GM12878 (cell line): ENCODE data around the gene FANCC. TPM values are rescaled to one million over a fixed set of nuclear protein-coding genes. Genes with fewer than 3 reads are reported as not detected.

Experiments used
- ATAC-seq: fragments of 200-7000 bp; cut with Tn5 transposase; 3 replicates; pipeline ENCODE4 v1.9.1; 2020; ENCODE audit warnings: mild to moderate bottlenecking, moderate library complexity
- BruUV-seq: library from RNA; stranded (reverse); fragments of 400-500 nt; replicated peaks from 2 replicates; lab custom pipeline; 2021; lab: Mats Ljungman, UMichigan
- CTCF ChIA-PET: fragments of 300-600 bp; sonication (Branson Sonifier 250); formaldehyde crosslinking; extraction: SDS; loops from one replicate; lab custom pipeline; 2021; ENCODE audit warnings: inconsistent platforms; lab: Yijun Ruan, JAX
- POLR2A ChIA-PET: fragments of 350-600 bp; formaldehyde crosslinking; extraction: SDS; loops from one replicate; lab custom pipeline; 2021; ENCODE audit warnings: inconsistent platforms; lab: Charles Lee
- RAD21 ChIA-PET: fragments of 300-600 bp; sonication (Branson Sonifier 250); formaldehyde crosslinking; loops from one replicate; lab custom pipeline; 2023; ENCODE audit warnings: antibody characterized with exemption; ENCODE audit not compliant: unreplicated experiment; lab: Charles Lee
- SMC1A ChIA-PET: fragments of 300-600 bp; sonication (Branson Sonifier 250); formaldehyde crosslinking; loops from one replicate; lab custom pipeline; 2023; ENCODE audit not compliant: unreplicated experiment, uncharacterized antibody; lab: Charles Lee
- DNase-seq: peaks from one replicate; pipeline ENCODE4 v3.0.0-alpha.2; 2011; ENCODE audit warnings: low read depth, low spot score
- FAIRE-seq: peaks from 3 replicates; lab custom pipeline; 2011; peaks lifted over from hg19 to GRCh38; lab: Jason Lieb, UNC
- H2AFZ ChIP-seq: 2 replicates; pipeline ENCODE4 v1.6.0; 2011; ENCODE audit warnings: low read depth, low read length, control low read depth; ENCODE audit not compliant: control insufficient read depth
- H3K27ac ChIP-seq: 2 replicates; pipeline ENCODE4 v1.5.1; 2011; ENCODE audit warnings: control low read depth; ENCODE audit not compliant: control insufficient read depth, insufficient read depth
- H3K27me3 ChIP-seq, 2 experiments: replicated peaks in 1 of 2; 2 replicates each; pipeline versions ENCODE4 v1.6.0 to v1.6.1; 2011; ENCODE audit warnings: low read length in 1 of 2; ENCODE audit not compliant: control insufficient read depth in 2 of 2, insufficient read depth in 2 of 2
- H3K36me3 ChIP-seq, 2 experiments: 2 replicates each; pipeline ENCODE4 v1.5.1; 2011; ENCODE audit warnings: low read length in 1 of 2; ENCODE audit not compliant: control insufficient read depth in 2 of 2, insufficient read depth in 2 of 2
- H3K4me1 ChIP-seq: 2 replicates; pipeline ENCODE4 v1.6.1; 2011; ENCODE audit warnings: mild to moderate bottlenecking, low read length, moderate library complexity, mixed read lengths; ENCODE audit not compliant: control insufficient read depth, insufficient read depth
- H3K4me2 ChIP-seq: 2 replicates; pipeline ENCODE4 v1.6.0; 2011; ENCODE audit warnings: control low read depth; ENCODE audit not compliant: control insufficient read depth, insufficient read depth
- H3K4me3 ChIP-seq: fragments of 200-600 bp; sonication (generic); 2 replicates; pipeline ENCODE4 v1.5.1; 2016
- H3K79me2 ChIP-seq: 2 replicates; pipeline ENCODE4 v1.6.0; 2011; ENCODE audit warnings: low read length; ENCODE audit not compliant: control insufficient read depth, insufficient read depth
- H3K9ac ChIP-seq: 2 replicates; pipeline ENCODE4 v1.8.0; 2011; ENCODE audit warnings: low read length, control low read depth, mixed read lengths; ENCODE audit not compliant: control insufficient read depth, insufficient read depth
- H3K9me3 ChIP-seq: replicated peaks from 3 replicates; pipeline ENCODE4 v1.5.1; 2011; ENCODE audit warnings: mild to moderate bottlenecking, low read length; ENCODE audit not compliant: control insufficient read depth, insufficient read depth
- H4K20me1 ChIP-seq: 2 replicates; pipeline ENCODE4 v1.6.0; 2011; ENCODE audit not compliant: control insufficient read depth, insufficient read depth
- BCL3 ChIP-seq: IDR thresholded peaks from 2 replicates; pipeline ENCODE4 v1.6.1; 2011; ENCODE audit warnings: borderline replicate concordance, low read depth, mild to moderate bottlenecking, moderate library complexity, low read length; ENCODE audit not compliant: insufficient read depth, poor library complexity, severe bottlenecking
- CEBPB ChIP-seq, 2 experiments: fragments of 150-350 bp in 1 of 2; IDR thresholded peaks; 2 replicates each; pipeline ENCODE4 v1.6.1; 2012 to 2014; ENCODE audit warnings: low read depth in 2 of 2, low read length in 2 of 2, borderline replicate concordance in 1 of 2, inconsistent platforms in 1 of 2
- CHD4 ChIP-seq: fragments of 200-600 bp; sonication (generic); IDR thresholded peaks from 2 replicates; pipeline ENCODE4 v1.6.1; 2016; ENCODE audit warnings: mild to moderate bottlenecking
- E4F1 ChIP-seq: fragments of 450-650 bp; IDR thresholded peaks from 2 replicates; pipeline ENCODE4 v1.6.1; 2018; ENCODE audit warnings: borderline replicate concordance, mild to moderate bottlenecking; ENCODE audit not compliant: partially characterized antibody
- HCFC1 ChIP-seq: fragments of 150-350 bp; IDR thresholded peaks from 2 replicates; pipeline ENCODE4 v1.6.1; 2014; ENCODE audit warnings: low read length
- HDAC6 ChIP-seq: fragments of 200-600 bp; sonication (generic); IDR thresholded peaks from one replicate; pipeline ENCODE4 v1.8.0; 2017; ENCODE audit warnings: antibody characterized with exemption; ENCODE audit not compliant: unreplicated experiment
- MEF2A ChIP-seq: IDR thresholded peaks from 2 replicates; pipeline ENCODE4 v1.6.1; 2011; ENCODE audit warnings: low read depth, mild to moderate bottlenecking, low read length, moderate library complexity; ENCODE audit not compliant: insufficient read depth
- PAX5 ChIP-seq: IDR thresholded peaks from 2 replicates; pipeline ENCODE4 v1.6.1; 2011; ENCODE audit warnings: low read depth, low read length, borderline replicate concordance
- PAX8 ChIP-seq: fragments of 450-650 bp; IDR thresholded peaks from 2 replicates; pipeline ENCODE4 v1.6.1; 2017; ENCODE audit warnings: mild to moderate bottlenecking, moderate library complexity
- PKNOX1 ChIP-seq: fragments of 450-650 bp; IDR thresholded peaks from 2 replicates; pipeline ENCODE4 v1.6.1; 2016; ENCODE audit warnings: mild to moderate bottlenecking
- RCOR1 ChIP-seq: conservative IDR thresholded peaks from 2 replicates; pipeline ENCODE4 v1.6.1; 2012; ENCODE audit warnings: low read depth, low read length, improper control_type of control experiment
- SMAD1 ChIP-seq: fragments of 450-650 bp; IDR thresholded peaks from 2 replicates; pipeline ENCODE4 v1.6.1; 2018; ENCODE audit warnings: mild to moderate bottlenecking, low read depth; ENCODE audit not compliant: partially characterized antibody
- SP1 ChIP-seq: IDR thresholded peaks from one replicate; pipeline ENCODE4 v1.6.1; 2011; ENCODE audit warnings: low read depth, low read length
- SUZ12 ChIP-seq: fragments of 200-600 bp; sonication (generic); IDR thresholded peaks from one replicate; pipeline ENCODE4 v1.6.1; 2018; ENCODE audit warnings: antibody characterized with exemption, mild to moderate bottlenecking; ENCODE audit not compliant: unreplicated experiment
- USF2 ChIP-seq: IDR thresholded peaks from 2 replicates; pipeline ENCODE4 v1.6.1; 2011; ENCODE audit warnings: low read depth, low read length, improper control_type of control experiment, borderline replicate concordance
- ZNF622 ChIP-seq: fragments of 450-650 bp; IDR thresholded peaks from 2 replicates; pipeline ENCODE4 v1.6.1; 2017; ENCODE audit warnings: mild to moderate bottlenecking, inconsistent platforms
- WGBS: methylation state at CpG from one replicate; pipeline ENCODE4 v1.1.6; 2016; ENCODE audit warnings: low lambda C conversion rate; ENCODE audit not compliant: insufficient replicate concordance, insufficient coverage; ENCODE audit errors: missing lambda C conversion rate; 5-methylcytosine and 5-hydroxymethylcytosine counted together
- in situ Hi-C: fragments of 300-500 bp; cut with MboI; formaldehyde crosslinking; loops from 9 replicates; pipeline ENCODE4 v1.14.3; 2018; ENCODE audit warnings: mixed read lengths
- intact Hi-C: fragments of 100-400 bp; cut with micrococcal nuclease; formaldehyde crosslinking; loops from one replicate; pipeline ENCODE4 v1.14.2; 2022; ENCODE audit not compliant: unreplicated experiment
- polyA plus RNA-seq, 11 experiments: library from polyadenylated mRNA; depleted of rRNA in 4 of 11; unstranded in 6 of 11; stranded (reverse) in 5 of 11; fragments of >200 nt; fragmentation: Nextera tagmentation in 4 of 11; fragmentation: Illumina TruSeq in 1 of 11; extraction: Ambion mirVana in 4 of 11; extraction: Trizol in 1 of 11; gene quantifications; 1 replicate in 1 of 11; 2 replicates in 10 of 11; pipeline versions ENCODE4 v1.2.1 to v1.2.3, GENCODE V29; 2011 to 2016; ENCODE audit warnings: inconsistent platforms in 2 of 11, missing spikeins in 2 of 11, low read depth in 1 of 11
- total RNA-seq, 4 experiments: library from RNA; depleted of rRNA in 3 of 4; stranded (reverse); fragments of >200 nt in 3 of 4; fragmentation: Illumina TruSeq in 1 of 4; extraction: Trizol in 1 of 4; gene quantifications; 2 replicates each; pipeline versions ENCODE4 v1.2.1 to v1.2.3, GENCODE V29; 2013 to 2021

The FANCC gene
- total and polyA plus RNA-seq, 10 of the 15 experiments (the other 5 are each of a cell fraction or from before 2014, with no cell fraction given), result 1.2 to 16.8 (median 10.5) TPM

GRCh38 chr9:95201206-95201605 lies 116.3 kb downstream of the FANCC start:
- Histone ChIP-seq H3K27ac (no peak overlapping the region), H3K4me3 (no peak overlapping the region), H3K79me2 (no peaks in the 10 kb centered on the region), H3K4me2 (no peak overlapping the region), H3K27me3 (no peaks in the 10 kb centered on the region), H2AFZ (no peak overlapping the region), H3K9me3 (no peaks in the 10 kb centered on the region), H4K20me1 (no peaks in the 10 kb centered on the region), H3K4me1 (no peaks in the 10 kb centered on the region), H3K36me3 (no peaks in the 10 kb centered on the region), H3K9ac (no peak overlapping the region)
- no peak for FAIRE-seq
- 99% methylated on average over 4 of the region's 4 CpGs for WGBS
- TF ChIP-seq RCOR1 (no peak), MEF2A (no peak), BCL3 (no peak), SP1 (no peak), E4F1 (no peak), SMAD1 (no peak), PKNOX1 (no peak), CEBPB (IDR thresholded peaks at IDR 0.05; ENCODE audit: borderline replicate concordance in 1 of 2, low read depth in 2 of 2, low read length in 2 of 2) (no peak), HCFC1 (no peak), PAX8 (no peak), USF2 (no peak), PAX5 (no peak), CHD4 (no peak), ZNF622 (no peak), HDAC6 (no peak), SUZ12 (no peak)
- ChIA-PET SMC1A (interaction anchor here (2.0 to 2.2 kb wide), 2 partner anchors 12 to 64 kb away, joined by 8 to 9 read pairs; no protein-coding TSS in a partner anchor), RAD21 (no interaction called here), CTCF (interaction anchor here (1.2 kb wide), 1 partner anchor 67 kb away, joined by 3 read pairs; no protein-coding TSS in a partner anchor), POLR2A (no interaction called here)
- ATAC-seq, result no peak
- no peak for DNase-seq
- no TSS peak for BruUV-seq
- intact Hi-C loops (no loop called here), in situ Hi-C loops (no loop called here)
